ENCODE measurements around the gene ANKRA2.
"Not testable (repeated sequence)": the region's sequence is repeated elsewhere in the genome, so short reads cannot be mapped to it uniquely, and the experiment has no call there.

ANKRA2 gene

GRCh38 chr5:73550016-73550415 lies 15.4 kb downstream of the ANKRA2 start:
- DNase-seq = no peak

- no peak for DNase-seq
Measured at GRCh38 chr5:73545403-73545779, 20.0 kb downstream of the ANKRA2 start.

- DNase-seq = no peak
Measured at GRCh38 chr5:73544429-73545402, 20.7 kb downstream of the ANKRA2 start.

GRCh38 chr5:73542020-73542419 lies 23.4 kb downstream of the ANKRA2 start:
- no peak for DNase-seq

GRCh38 chr5:73540192-73540591 lies 25.2 kb downstream of the ANKRA2 start:
- DNase-seq = no peak

GRCh38 chr5:73539730-73540129 lies 25.7 kb downstream of the ANKRA2 start:
- DNase-seq = no peak

GRCh38 chr5:73534971-73535370 lies 30.5 kb downstream of the ANKRA2 start:
- DNase-seq = no peak

GRCh38 chr5:73534011-73534644 lies 31.3 kb downstream of the ANKRA2 start:
- no peak for DNase-seq

GRCh38 chr5:73532195-73532594 lies 33.2 kb downstream of the ANKRA2 start:
- no peak for DNase-seq

- no peak for DNase-seq
Measured at GRCh38 chr5:73531356-73531755, 34.1 kb downstream of the ANKRA2 start.

- no peak for DNase-seq
Measured at GRCh38 chr5:73529081-73529480, 36.4 kb downstream of the ANKRA2 start.

- no peak for DNase-seq
Measured at GRCh38 chr5:73528248-73528647, 37.2 kb downstream of the ANKRA2 start.

GRCh38 chr5:73525606-73526203 lies 39.7 kb downstream of the ANKRA2 start:
- DNase-seq = no peak

GRCh38 chr5:73523861-73524260 lies 41.6 kb downstream of the ANKRA2 start:
- DNase-seq = no peak

- no peak for DNase-seq
Measured at GRCh38 chr5:73522989-73523388, 42.5 kb downstream of the ANKRA2 start.

GRCh38 chr5:73519531-73520283 lies 45.7 kb downstream of the ANKRA2 start:
- peak in 12 of 14 donors; percentile 16 to 49 (median 36) for DNase-seq

GRCh38 chr5:73515232-73515631 lies 50.2 kb downstream of the ANKRA2 start:
- no peak for DNase-seq

- no peak for DNase-seq
Measured at GRCh38 chr5:73514418-73514817, 51.0 kb downstream of the ANKRA2 start.

- no peak for DNase-seq
Measured at GRCh38 chr5:73513996-73514395, 51.4 kb downstream of the ANKRA2 start.

GRCh38 chr5:73508521-73508920 lies 56.9 kb downstream of the ANKRA2 start:
- DNase-seq = not testable (repeated sequence)

- no peak for DNase-seq
Measured at GRCh38 chr5:73507062-73507461, 58.4 kb downstream of the ANKRA2 start.

GRCh38 chr5:73506459-73506955 lies 58.9 kb downstream of the ANKRA2 start:
- no peak for DNase-seq
